ENCODE results near the gene HERC5. TPM values are rescaled to one million over a fixed set of nuclear protein-coding genes. Genes with fewer than 3 reads are reported as not detected.

The HERC5 gene
- 3.5 to 5.2 TPM (median 4.4 TPM) in 5 replicates for total RNA-seq (2022; extraction: Qiagen RNA extraction; ENCODE audit: low read depth)

DNA sequence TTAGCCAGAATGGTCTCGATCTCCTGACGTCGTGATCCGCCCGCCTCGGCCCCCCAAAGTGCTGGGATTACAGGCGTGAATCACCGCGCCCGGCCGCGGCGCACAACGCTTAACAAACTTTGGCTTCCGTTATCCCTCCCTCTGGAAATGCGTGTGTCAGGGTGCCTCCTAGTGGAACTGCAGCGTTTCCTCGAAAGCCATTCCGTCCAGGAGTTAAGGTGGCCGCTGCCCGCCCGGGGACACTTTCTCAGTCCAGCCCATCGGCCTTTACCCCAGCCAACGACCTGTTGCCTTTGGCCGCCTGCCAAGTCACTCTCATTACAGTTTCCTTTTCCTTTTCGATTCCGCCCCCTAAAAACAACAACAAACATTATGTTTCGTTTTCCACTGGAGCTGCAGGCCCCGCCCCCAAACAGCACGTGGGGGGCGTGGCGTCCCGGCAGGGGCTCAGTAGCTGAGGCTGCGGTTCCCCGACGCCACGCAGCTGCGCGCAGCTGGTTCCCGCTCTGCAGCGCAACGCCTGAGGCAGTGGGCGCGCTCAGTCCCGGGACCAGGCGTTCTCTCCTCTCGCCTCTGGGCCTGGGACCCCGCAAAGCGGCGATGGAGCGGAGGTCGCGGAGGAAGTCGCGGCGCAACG lies at the start of gene HERC5:
HERC5 (plus strand) TSS at position 450 of the 637 bp plus-strand sequence; CDS start at position 601, 151 bp downstream.

DNA sequence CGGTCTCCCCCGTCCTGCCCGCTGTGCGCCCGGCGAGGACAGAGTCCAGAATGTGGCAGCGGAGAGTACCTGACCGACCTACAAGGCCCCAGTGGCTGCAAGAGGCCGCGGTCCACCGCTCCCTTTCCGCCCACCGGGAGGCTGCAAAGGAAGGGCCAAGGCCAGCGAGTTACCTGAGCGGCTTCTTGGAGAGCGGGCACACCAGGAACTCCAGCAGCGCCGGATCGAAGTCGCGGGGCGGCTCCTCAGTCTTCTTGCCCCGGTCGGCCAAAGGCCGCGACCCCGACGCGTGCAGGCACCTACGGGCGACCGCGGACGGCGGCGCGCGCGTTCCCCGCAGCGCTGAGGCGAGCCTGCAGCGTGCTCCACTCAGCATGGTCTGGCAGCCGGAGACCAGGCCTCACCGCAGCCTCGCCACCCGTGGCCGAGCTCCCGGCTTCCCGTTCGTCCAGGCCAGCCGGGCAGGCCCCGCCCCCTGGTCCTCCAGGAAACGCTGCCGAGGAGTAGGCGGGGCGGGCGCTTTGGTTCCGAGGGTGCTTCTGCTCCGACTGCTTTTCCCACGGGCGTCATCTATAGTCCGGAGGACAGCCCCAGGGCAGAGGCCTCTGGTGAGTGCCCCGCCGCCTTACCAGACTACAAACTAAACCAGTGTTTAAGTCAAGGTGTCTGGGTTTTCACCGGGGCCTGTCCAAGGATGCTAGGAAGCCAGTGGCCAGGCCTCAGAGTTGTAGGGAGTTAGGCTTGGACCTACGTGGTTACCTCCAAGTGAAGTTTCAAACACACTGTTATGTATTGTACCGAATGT lies 66.6 kb downstream of the HERC5 start, which contains the start of gene PYURF:
PYURF (minus strand) TSS at position 452 of the 805 bp plus-strand sequence; CDS start at position 376, 76 bp downstream.

Other genes starting within 250 kb of the HERC5 start
- gene PPM1K, start 172.6 kb upstream of the HERC5 start, total RNA-seq (2022; extraction: Qiagen RNA extraction; ENCODE audit: low read depth), result 0.41 to 0.99 TPM (median 0.95 TPM) in 5 replicates
- 2.7 to 4.1 TPM (median 3.2 TPM) in 5 replicates for gene HERC6, start 78.3 kb upstream of the HERC5 start, total RNA-seq (2022; extraction: Qiagen RNA extraction; ENCODE audit: low read depth)
- gene PYURF, start 66.7 kb downstream of the HERC5 start, total RNA-seq (2022; extraction: Qiagen RNA extraction; ENCODE audit: low read depth), result 46.6 to 86.1 TPM (median 80.7 TPM) in 5 replicates
- 3.7 to 7.4 TPM (median 6.3 TPM) in 5 replicates for gene HERC3, start 135.4 kb downstream of the HERC5 start, total RNA-seq (2022; extraction: Qiagen RNA extraction; ENCODE audit: low read depth)
- 1.5 to 2.3 TPM (median 1.9 TPM) in 5 replicates for gene NAP1L5, start 240.7 kb downstream of the HERC5 start, total RNA-seq (2022; extraction: Qiagen RNA extraction; ENCODE audit: low read depth)